Gastrocnemius medialis (tissue), 4 donors: ENCODE measurements around the gene KCNS1. TPM values are rescaled to one million over a fixed set of nuclear protein-coding genes. Genes with fewer than 3 reads are reported as not detected.

Source experiments
- ATAC-seq, 2 donors: fragments of 150-250 bp; one replicate each; pipeline ENCODE4 v1.9.1; 2016
- DNase-seq, 2 donors: peaks; one replicate each; pipeline ENCODE4 v3.0.0-alpha.2; 2019
- H3K27ac ChIP-seq, 4 donors: fragments of 200-600 bp; sonication (generic); 1 replicate in 1 of 4; 2 replicates in 3 of 4; pipeline ENCODE4 v1.5.1; 2016 to 2018; ENCODE audit warnings: mild to moderate bottlenecking in 2 of 4, moderate library complexity in 1 of 4
- H3K27me3 ChIP-seq, 3 donors: fragments of 200-600 bp; sonication (generic) in 2 of 3; 1 replicate in 1 of 3; 2 replicates in 2 of 3; pipeline versions ENCODE4 v1.5.1 to v1.6.0; 2016 to 2019; ENCODE audit warnings: mild to moderate bottlenecking in 1 of 3, moderate library complexity in 1 of 3
- H3K36me3 ChIP-seq, 2 donors: fragments of 200-600 bp; sonication (generic) in 1 of 2; one replicate each; pipeline ENCODE4 v1.5.1; 2017 to 2018
- H3K4me1 ChIP-seq, 2 donors: fragments of 200-600 bp; sonication (generic) in 1 of 2; one replicate each; pipeline ENCODE4 v1.5.1; 2016 to 2017; ENCODE audit warnings: mild to moderate bottlenecking in 2 of 2
- H3K4me3 ChIP-seq, 4 donors: fragments of 200-600 bp; sonication (generic) in 3 of 4; 1 replicate in 1 of 4; 2 replicates in 3 of 4; pipeline ENCODE4 v1.5.1; 2016 to 2019; ENCODE audit warnings: mild to moderate bottlenecking in 2 of 4
- H3K9me3 ChIP-seq, 3 donors: fragments of 200-600 bp; sonication (generic) in 2 of 3; 1 replicate in 1 of 3; 2 replicates in 2 of 3; pipeline ENCODE4 v1.5.1; 2016 to 2019
- POLR2A ChIP-seq, 2 donors: fragments of 450-650 bp; IDR thresholded peaks; one replicate each; pipeline ENCODE4 v1.6.1; 2017; ENCODE audit warnings: antibody characterized with exemption in 2 of 2, mild to moderate bottlenecking in 2 of 2, moderate library complexity in 2 of 2
- in situ Hi-C, 4 donors: fragments of 200-750 bp; cut with MboI; loops; one replicate each; pipeline versions ENCODE4 v1.15.0 to v1.8.0; 2017; ENCODE audit warnings: low sequenced_read_pairs in 4 of 4
- intact Hi-C: fragments of 100-400 bp; cut with DNase I; formaldehyde crosslinking; loops from one replicate; pipeline ENCODE4 v1.15.1; 2023; ENCODE audit warnings: low total_unique reads
- total RNA-seq, 4 donors: library from RNA; depleted of rRNA; stranded (reverse); fragments of >200 nt; gene quantifications; one replicate each; pipeline versions ENCODE4 v1.1.0 to v1.2.3, GENCODE V29; 2016
- TF ChIP-seq, protein P1 (sequence below), 5 experiments: fragments of 450-650 bp in 3 of 5; fragments of 200-600 bp in 2 of 5; sonication (generic) in 2 of 5; IDR thresholded peaks in 4 of 5; conservative IDR thresholded peaks in 1 of 5; 1 replicate in 4 of 5; 2 replicates in 1 of 5; pipeline ENCODE4 v1.5.1; 2016 to 2019; ENCODE audit warnings: antibody characterized with exemption in 5 of 5, mild to moderate bottlenecking in 3 of 5, moderate library complexity in 3 of 5

KCNS1 gene
- total RNA-seq, 4 donors from 2014 or later = not detected

DNA sequence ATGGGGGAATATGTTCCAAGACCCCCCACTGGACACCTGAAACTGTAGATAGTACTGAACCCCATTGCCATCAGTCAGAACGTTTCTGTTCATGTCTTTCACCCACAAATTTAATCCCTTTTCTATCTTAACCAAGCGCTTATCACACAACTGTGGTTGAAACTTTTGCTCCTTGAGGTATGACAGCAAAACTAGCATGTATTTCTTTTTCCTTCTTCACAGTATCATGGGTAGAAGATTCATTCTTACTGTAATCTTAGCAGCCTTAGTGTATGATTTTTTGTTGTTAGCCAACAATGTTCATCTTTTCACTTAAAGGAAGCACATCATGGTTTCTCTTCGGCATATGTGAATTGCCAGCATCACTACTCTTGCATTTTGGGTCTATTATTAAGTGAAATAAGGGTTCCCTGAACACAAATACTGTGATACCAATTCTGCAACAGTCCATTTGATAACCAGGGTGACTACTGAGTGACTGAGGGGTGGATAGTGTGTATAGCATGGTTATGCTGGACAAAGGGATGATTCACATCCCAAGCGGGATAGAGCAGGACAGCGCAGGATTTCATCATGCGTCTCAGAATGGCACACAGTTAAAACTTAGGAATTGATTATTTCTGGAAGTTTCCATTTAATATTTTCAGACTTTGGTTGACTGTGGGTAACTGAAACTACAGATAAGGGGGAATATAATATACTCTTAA is 41.8 kb downstream of the KCNS1 start:
- no peak overlapping the region for H3K27ac ChIP-seq
- H3K4me1 ChIP-seq = no peaks in the 10 kb centered on the region
- no peak overlapping the region for H3K4me3 ChIP-seq
- in situ Hi-C loops = loop anchor here in 1 of 4 donors (25.0 kb wide), 1 partner anchor 97 kb away; the partner anchor contains the start of genes STK4 and TOMM34
- H3K9me3 ChIP-seq = no peaks in the 10 kb centered on the region
- TF ChIP-seq POLR2A (IDR thresholded peaks at IDR 0.05) = no peak
- TF ChIP-seq, protein P1, sequence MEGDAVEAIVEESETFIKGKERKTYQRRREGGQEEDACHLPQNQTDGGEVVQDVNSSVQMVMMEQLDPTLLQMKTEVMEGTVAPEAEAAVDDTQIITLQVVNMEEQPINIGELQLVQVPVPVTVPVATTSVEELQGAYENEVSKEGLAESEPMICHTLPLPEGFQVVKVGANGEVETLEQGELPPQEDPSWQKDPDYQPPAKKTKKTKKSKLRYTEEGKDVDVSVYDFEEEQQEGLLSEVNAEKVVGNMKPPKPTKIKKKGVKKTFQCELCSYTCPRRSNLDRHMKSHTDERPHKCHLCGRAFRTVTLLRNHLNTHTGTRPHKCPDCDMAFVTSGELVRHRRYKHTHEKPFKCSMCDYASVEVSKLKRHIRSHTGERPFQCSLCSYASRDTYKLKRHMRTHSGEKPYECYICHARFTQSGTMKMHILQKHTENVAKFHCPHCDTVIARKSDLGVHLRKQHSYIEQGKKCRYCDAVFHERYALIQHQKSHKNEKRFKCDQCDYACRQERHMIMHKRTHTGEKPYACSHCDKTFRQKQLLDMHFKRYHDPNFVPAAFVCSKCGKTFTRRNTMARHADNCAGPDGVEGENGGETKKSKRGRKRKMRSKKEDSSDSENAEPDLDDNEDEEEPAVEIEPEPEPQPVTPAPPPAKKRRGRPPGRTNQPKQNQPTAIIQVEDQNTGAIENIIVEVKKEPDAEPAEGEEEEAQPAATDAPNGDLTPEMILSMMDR (IDR thresholded peaks at IDR 0.05 in 4 of 5, conservative IDR thresholded peaks at IDR 0.05 in 1 of 5) = no peak
- no peaks in the 10 kb centered on the region for H3K27me3 ChIP-seq
- DNase-seq (no peak), ATAC-seq (no peak)
- intact Hi-C loops = no loop called here
- no peaks in the 10 kb centered on the region for H3K36me3 ChIP-seq

DNA sequence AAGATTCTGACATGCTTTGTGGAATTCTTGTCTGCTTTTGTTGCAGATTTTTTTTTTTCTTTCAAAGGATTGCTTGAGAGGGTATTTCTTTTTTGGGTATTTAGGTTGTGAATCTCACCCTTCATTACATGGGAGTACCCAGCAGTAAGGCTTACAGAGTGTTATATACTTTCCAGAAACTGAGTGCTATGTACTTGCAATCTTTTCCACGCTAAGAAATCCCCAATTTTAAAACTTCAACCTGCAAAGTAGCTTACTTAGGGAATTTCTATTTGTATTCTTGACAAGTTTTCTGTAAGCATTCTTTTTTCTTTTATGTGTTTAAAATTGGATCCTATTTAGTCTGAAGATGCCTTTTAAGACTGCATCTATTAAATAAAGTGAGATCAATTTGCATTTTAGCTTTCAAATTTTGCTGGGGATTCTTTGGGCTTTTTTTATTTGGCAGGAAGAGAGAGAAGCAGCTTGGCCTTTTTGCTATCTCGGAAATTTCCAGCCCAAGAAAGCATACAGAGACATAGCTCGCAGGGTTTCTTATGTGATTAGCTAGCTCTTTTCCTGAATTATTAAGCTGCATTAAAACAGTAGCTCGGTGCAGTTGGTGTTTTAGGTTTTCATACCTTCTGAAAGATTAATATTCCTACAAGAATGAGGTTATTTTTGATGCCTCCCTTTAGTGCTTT is 42.6 kb downstream of the KCNS1 start:
- in situ Hi-C loops = loop anchor here in 1 of 4 donors (25.0 kb wide), 1 partner anchor 96 kb away; the partner anchor contains the start of genes STK4 and TOMM34
- Histone ChIP-seq H3K27ac (no peak overlapping the region), H3K36me3 (no peaks in the 10 kb centered on the region), H3K4me1 (no peaks in the 10 kb centered on the region), H3K9me3 (no peaks in the 10 kb centered on the region), H3K4me3 (no peak overlapping the region), H3K27me3 (no peaks in the 10 kb centered on the region)
- intact Hi-C loops = no loop called here
- DNase-seq (no peak), ATAC-seq (no peak)
- TF ChIP-seq POLR2A (IDR thresholded peaks at IDR 0.05) = no peak
- TF ChIP-seq, protein P1 (IDR thresholded peaks at IDR 0.05 in 4 of 5, conservative IDR thresholded peaks at IDR 0.05 in 1 of 5) = no peak

DNA sequence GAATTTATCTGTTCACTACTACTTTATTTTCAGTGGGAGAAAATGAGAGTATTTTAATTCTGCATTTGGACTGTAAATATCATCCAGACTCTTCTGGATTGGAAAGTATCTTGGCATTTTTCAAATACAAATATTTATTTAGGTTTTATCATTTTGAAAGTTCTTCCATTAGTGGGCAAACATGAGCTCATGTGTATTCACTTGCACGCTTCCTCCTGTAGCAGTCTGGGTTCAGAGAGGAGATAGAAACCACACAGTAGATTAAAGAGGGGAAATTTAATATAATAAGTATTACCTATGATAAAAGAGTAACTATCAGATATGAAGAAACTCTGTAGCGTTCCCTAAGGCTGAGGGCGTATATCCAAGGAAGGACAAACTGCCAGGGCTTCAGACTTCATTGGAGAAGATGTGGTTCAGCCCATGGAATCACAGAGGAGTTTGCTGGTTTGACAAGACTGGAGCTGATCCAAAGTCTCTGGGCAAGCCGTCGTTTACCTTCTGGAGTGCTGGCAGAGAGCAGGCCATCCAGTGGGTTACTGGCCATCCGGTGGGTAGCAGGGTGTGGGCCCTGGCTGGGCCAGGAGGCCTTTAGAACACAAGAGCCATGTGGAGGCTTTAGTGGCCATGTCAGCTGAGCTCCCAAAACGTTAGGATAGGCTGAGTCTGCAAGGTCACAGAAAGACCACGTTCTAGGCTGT is 44.3 kb downstream of the KCNS1 start:
- no peak for TF ChIP-seq POLR2A (IDR thresholded peaks at IDR 0.05)
- TF ChIP-seq, protein P1 (IDR thresholded peaks at IDR 0.05 in 4 of 5, conservative IDR thresholded peaks at IDR 0.05 in 1 of 5) = no peak

DNA sequence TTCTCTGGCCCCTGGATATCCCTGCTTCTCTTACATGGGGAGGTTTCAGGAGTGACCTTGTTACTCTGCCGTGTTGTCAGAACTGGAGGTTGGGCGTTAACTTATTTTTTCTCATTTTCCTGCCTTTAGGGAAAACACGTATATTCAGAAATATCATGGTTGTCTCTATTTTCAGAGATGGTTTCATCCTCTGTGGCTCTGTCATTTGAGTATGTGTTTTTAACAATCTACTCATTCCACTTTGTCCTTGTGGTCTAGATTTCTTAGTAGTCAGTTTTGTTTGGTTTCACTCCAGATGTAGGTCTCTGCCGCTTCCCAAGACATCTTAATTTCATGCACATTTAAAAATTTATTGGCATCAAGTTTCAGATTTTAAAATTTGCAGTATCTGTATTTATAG is 45.9 kb downstream of the KCNS1 start:
- no peaks in the 10 kb centered on the region for H3K36me3 ChIP-seq
- H3K27me3 ChIP-seq = no peaks in the 10 kb centered on the region
- no peak for DNase-seq
- ATAC-seq = no peak
- no peak overlapping the region for H3K27ac ChIP-seq
- no peak overlapping the region for H3K4me3 ChIP-seq
- in situ Hi-C loops = loop anchor here in 1 of 4 donors (25.0 kb wide), 1 partner anchor 93 kb away; the partner anchor contains the start of genes STK4 and TOMM34
- H3K9me3 ChIP-seq = no peaks in the 10 kb centered on the region
- TF ChIP-seq, protein P1 (IDR thresholded peaks at IDR 0.05 in 4 of 5, conservative IDR thresholded peaks at IDR 0.05 in 1 of 5) = no peak
- no peak for TF ChIP-seq POLR2A (IDR thresholded peaks at IDR 0.05)
- intact Hi-C loops = no loop called here
- peaks cover 0 to 4% of the 10 kb centered on the region in 2 donors for H3K4me1 ChIP-seq

More for the DNA sequence above, 44.3 kb downstream of the KCNS1 start:
- Histone ChIP-seq H3K4me3 (no peak overlapping the region), H3K9me3 (no peaks in the 10 kb centered on the region), H3K4me1 (peaks cover 0 to 2% of the 10 kb centered on the region in 2 donors), H3K36me3 (no peaks in the 10 kb centered on the region), H3K27me3 (no peaks in the 10 kb centered on the region), H3K27ac (no peak overlapping the region)
- intact Hi-C loops (no loop called here), in situ Hi-C loops (loop anchor here in 1 of 4 donors (25.0 kb wide), 1 partner anchor 94 kb away; the partner anchor contains the start of genes STK4 and TOMM34)
- DNase-seq (no peak), ATAC-seq (no peak)
